Large intestine (tissue), 3 donors: ENCODE measurements around the gene ASB12. TPM values are rescaled to one million over a fixed set of nuclear protein-coding genes. Genes with fewer than 3 reads are reported as not detected.

Source experiments
- DNase-seq, 2 donors: peaks; one replicate each; pipeline versions ENCODE4 v3.0.0 to v3.0.0-alpha.2; 2013
- H3K27ac ChIP-seq: one replicate; pipeline ENCODE4 v1.5.1; 2013; ENCODE audit warnings: low read length
- H3K27me3 ChIP-seq: 2 replicates; pipeline ENCODE4 v1.6.1; 2013; ENCODE audit warnings: low read length; ENCODE audit not compliant: control insufficient read depth, insufficient read depth
- H3K36me3 ChIP-seq: 2 replicates; pipeline ENCODE4 v1.6.1; 2013; ENCODE audit warnings: low read length; ENCODE audit not compliant: control insufficient read depth, insufficient read depth
- H3K4me1 ChIP-seq: one replicate; pipeline ENCODE4 v1.6.1; 2013; ENCODE audit warnings: low read length; ENCODE audit not compliant: control insufficient read depth, insufficient read depth
- H3K4me3 ChIP-seq: one replicate; pipeline ENCODE4 v1.5.1; 2013; ENCODE audit warnings: low read length
- H3K9me3 ChIP-seq: one replicate; pipeline ENCODE4 v1.6.1; 2013; ENCODE audit warnings: mild to moderate bottlenecking, low read depth, low read length, moderate library complexity; ENCODE audit not compliant: control insufficient read depth
- WGBS: methylation state at CpG from one replicate; pipeline ENCODE4 v1.1.5; 2013; ENCODE audit warnings: low lambda C conversion rate; ENCODE audit not compliant: insufficient coverage; 5-methylcytosine and 5-hydroxymethylcytosine counted together
- polyA plus RNA-seq: library from polyadenylated mRNA; unstranded; fragments of 120-200 nt; gene quantifications from one replicate; pipeline ENCODE4 v1.2.1, GENCODE V29; 2013

The ASB12 gene
- polyA plus RNA-seq, 1 donor = 0.52 TPM

- Histone ChIP-seq H3K9me3 (no peaks in the 10 kb centered on the region), H3K27me3 (no peaks in the 10 kb centered on the region), H3K27ac (no peak overlapping the region), H3K4me3 (no peak overlapping the region), H3K36me3 (peaks cover 22% of the 10 kb centered on the region), H3K4me1 (no peaks in the 10 kb centered on the region)
- no CpG with 5 or more reads among the region's 1 CpG for WGBS
- DNase-seq = no peak
Observed at GRCh38 chrX:64186974-64187761, 43.2 kb downstream of the ASB12 start.

DNA sequence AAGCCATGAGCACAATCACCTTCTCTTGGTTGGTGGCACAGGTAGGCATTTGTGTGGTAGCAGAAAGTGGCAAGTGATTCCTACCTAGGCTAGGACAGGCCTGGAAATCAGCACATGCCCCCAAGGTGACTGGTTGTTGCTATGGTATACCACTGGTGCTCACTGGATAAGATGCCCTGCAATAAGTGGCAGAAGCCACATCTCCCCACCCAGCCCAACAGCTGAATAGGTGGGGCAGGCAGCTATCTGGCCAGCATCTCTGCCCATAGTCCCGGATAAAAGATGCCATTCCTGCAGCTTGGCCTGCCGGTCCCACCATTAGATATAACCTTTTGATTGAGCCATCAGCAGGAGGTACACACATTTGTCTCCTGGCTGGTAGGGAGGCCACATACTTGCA, 46.0 kb downstream of the ASB12 start:
- DNase-seq = no peak
- H3K4me1 ChIP-seq = no peaks in the 10 kb centered on the region
- no CpG with 5 or more reads among the region's 2 CpGs for WGBS
- no peaks in the 10 kb centered on the region for H3K9me3 ChIP-seq
- H3K4me3 ChIP-seq = no peak overlapping the region
- peaks cover 3% of the 10 kb centered on the region for H3K36me3 ChIP-seq
- no peak overlapping the region for H3K27ac ChIP-seq
- H3K27me3 ChIP-seq = no peaks in the 10 kb centered on the region

DNA sequence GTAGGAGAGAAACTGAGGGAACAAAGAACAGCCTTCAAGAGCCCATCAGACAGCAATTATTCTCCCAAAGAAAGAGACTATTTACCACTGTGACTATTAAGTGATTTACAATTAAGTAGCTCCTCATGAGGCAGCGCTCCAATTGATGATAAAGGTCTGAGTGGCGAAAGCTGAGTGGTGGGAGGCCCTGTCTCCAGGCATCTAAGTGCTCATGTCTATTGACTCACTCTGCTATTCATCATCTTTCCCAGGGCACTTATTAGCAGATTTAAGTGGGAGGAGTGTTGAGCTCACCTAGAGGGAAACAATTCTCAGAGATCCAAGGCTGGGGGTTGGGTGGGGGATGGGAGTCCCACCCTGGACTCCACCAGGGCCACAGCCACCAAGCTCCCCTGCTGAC, 48.2 kb downstream of the ASB12 start:
- no peak for DNase-seq
- Histone ChIP-seq H3K27ac (no peak overlapping the region), H3K9me3 (no peaks in the 10 kb centered on the region), H3K27me3 (no peaks in the 10 kb centered on the region), H3K36me3 (no peaks in the 10 kb centered on the region), H3K4me3 (no peak overlapping the region), H3K4me1 (no peaks in the 10 kb centered on the region)
- WGBS = no CpG with 5 or more reads among the region's 2 CpGs

- no peak for DNase-seq
- Histone ChIP-seq H3K36me3 (no peaks in the 10 kb centered on the region), H3K27ac (no peak overlapping the region), H3K4me3 (no peak overlapping the region), H3K27me3 (no peaks in the 10 kb centered on the region), H3K4me1 (no peaks in the 10 kb centered on the region), H3K9me3 (no peaks in the 10 kb centered on the region)
Observed at GRCh38 chrX:64176876-64177275, 53.5 kb downstream of the ASB12 start.

Other genes starting within 250 kb of the ASB12 start
- 5.1 TPM for gene AMER1, start 24.9 kb downstream of the ASB12 start, polyA plus RNA-seq
- 2.1 TPM for gene MTMR8, start 164.8 kb upstream of the ASB12 start, polyA plus RNA-seq